ENCODE data around the gene NHSL2.

DNA sequence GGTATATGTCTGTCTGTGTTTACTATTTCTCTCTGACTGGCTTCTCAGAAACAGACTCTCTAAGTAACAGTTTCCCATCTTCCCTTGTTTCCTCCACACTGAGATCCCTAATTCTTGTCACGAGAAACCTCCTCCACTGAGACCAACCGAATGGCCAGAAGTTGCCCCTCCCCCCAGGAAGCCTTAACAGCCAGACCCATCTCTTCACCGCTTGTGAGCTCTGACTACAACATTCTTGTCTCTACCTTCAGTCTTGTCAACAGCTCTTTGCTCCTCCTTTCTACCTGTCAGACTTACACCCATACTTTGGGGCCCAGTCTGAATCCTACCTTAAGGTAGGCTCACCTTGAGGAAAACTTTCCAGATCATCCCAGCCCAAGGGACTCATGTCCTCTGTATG, 90.8 kb downstream of the NHSL2 start:
- TF ChIP-seq, protein P1, sequence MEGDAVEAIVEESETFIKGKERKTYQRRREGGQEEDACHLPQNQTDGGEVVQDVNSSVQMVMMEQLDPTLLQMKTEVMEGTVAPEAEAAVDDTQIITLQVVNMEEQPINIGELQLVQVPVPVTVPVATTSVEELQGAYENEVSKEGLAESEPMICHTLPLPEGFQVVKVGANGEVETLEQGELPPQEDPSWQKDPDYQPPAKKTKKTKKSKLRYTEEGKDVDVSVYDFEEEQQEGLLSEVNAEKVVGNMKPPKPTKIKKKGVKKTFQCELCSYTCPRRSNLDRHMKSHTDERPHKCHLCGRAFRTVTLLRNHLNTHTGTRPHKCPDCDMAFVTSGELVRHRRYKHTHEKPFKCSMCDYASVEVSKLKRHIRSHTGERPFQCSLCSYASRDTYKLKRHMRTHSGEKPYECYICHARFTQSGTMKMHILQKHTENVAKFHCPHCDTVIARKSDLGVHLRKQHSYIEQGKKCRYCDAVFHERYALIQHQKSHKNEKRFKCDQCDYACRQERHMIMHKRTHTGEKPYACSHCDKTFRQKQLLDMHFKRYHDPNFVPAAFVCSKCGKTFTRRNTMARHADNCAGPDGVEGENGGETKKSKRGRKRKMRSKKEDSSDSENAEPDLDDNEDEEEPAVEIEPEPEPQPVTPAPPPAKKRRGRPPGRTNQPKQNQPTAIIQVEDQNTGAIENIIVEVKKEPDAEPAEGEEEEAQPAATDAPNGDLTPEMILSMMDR (IDR thresholded peaks at IDR 0.05): no peak
- TF ChIP-seq ZFX (IDR thresholded peaks at IDR 0.05; ENCODE audit: borderline replicate concordance): no peak

Measured in 22Rv1 (cell line).